ENCODE data around the gene CYP3A4. TPM values are rescaled to one million over a fixed set of nuclear protein-coding genes. Genes with fewer than 3 reads are reported as not detected.

The CYP3A4 gene
- total RNA-seq, 2 donors from 2014 or later: 0.99 to 267 TPM

GRCh38 chr7:99793443-99793842 lies 9.5 kb upstream of the CYP3A4 start:
- no peaks in the 10 kb centered on the region for H3K36me3 ChIP-seq (replicated peaks in 1 of 2; ENCODE audit: insufficient read depth in 1 of 2, low read depth in 2 of 2)
- no peak for DNase-seq
- no peak for TF ChIP-seq CTCF (IDR thresholded peaks at IDR 0.05)
- TF ChIP-seq POLR2A (IDR thresholded peaks at IDR 0.05): no peak
- H3K9me3 ChIP-seq: no peaks in the 10 kb centered on the region
- ATAC-seq: no peak
- 94 to 95% methylated on average over 5 of the region's 5 CpGs for WGBS, 2 donors
- H3K27me3 ChIP-seq: no peaks in the 10 kb centered on the region
- H3K4me3 ChIP-seq: no peak overlapping the region
- H3K27ac ChIP-seq: no peak overlapping the region
- peaks cover 64% of the 10 kb centered on the region for H3K4me1 ChIP-seq
- intact Hi-C loops (cut with DNase I): no loop called here

- Histone ChIP-seq H3K27ac (peak overlapping the region in 1 of 4 donors; percentile 44), H3K4me1 (peaks cover 69% of the 10 kb centered on the region), H3K9me3 (no peaks in the 10 kb centered on the region), H3K36me3 (replicated peaks in 1 of 2; ENCODE audit: insufficient read depth in 1 of 2, low read depth in 2 of 2) (no peaks in the 10 kb centered on the region), H3K4me3 (no peak overlapping the region), H3K27me3 (no peaks in the 10 kb centered on the region)
- DNase-seq (peak in 1 of 4 donors; percentile 30), ATAC-seq (no peak)
- TF ChIP-seq CTCF (IDR thresholded peaks at IDR 0.05) (no peak), POLR2A (IDR thresholded peaks at IDR 0.05) (no peak)
- intact Hi-C loops (cut with DNase I): no loop called here
- 21 to 23% methylated on average over 4 of the region's 4 CpGs for WGBS, 2 donors
Observed at GRCh38 chr7:99792967-99793366, 9.0 kb upstream of the CYP3A4 start.

GRCh38 chr7:99791667-99792369 lies 7.8 kb upstream of the CYP3A4 start:
- no peak overlapping the region for H3K4me3 ChIP-seq
- no peaks in the 10 kb centered on the region for H3K36me3 ChIP-seq (replicated peaks in 1 of 2; ENCODE audit: insufficient read depth in 1 of 2, low read depth in 2 of 2)
- TF ChIP-seq CTCF (IDR thresholded peaks at IDR 0.05) (no peak), POLR2A (IDR thresholded peaks at IDR 0.05) (no peak)
- ATAC-seq (no peak), DNase-seq (no peak)
- peaks cover 77% of the 10 kb centered on the region for H3K4me1 ChIP-seq
- no peak overlapping the region for H3K27ac ChIP-seq
- intact Hi-C loops (cut with DNase I): no loop called here
- WGBS, 2 donors: 51 to 58% methylated on average over 5 of the region's 5 CpGs
- no peaks in the 10 kb centered on the region for H3K27me3 ChIP-seq
- H3K9me3 ChIP-seq: no peaks in the 10 kb centered on the region

GRCh38 chr7:99791021-99791420 lies 7.0 kb upstream of the CYP3A4 start:
- ATAC-seq (no peak), DNase-seq (no peak)
- H3K4me3 ChIP-seq: no peak overlapping the region
- 80 to 85% methylated on average over 1 of the region's 1 CpG for WGBS, 2 donors
- peaks cover 77% of the 10 kb centered on the region for H3K4me1 ChIP-seq
- no peak overlapping the region for H3K27ac ChIP-seq
- no peak for TF ChIP-seq CTCF (IDR thresholded peaks at IDR 0.05)
- no peak for TF ChIP-seq POLR2A (IDR thresholded peaks at IDR 0.05)
- H3K36me3 ChIP-seq (replicated peaks in 1 of 2; ENCODE audit: insufficient read depth in 1 of 2, low read depth in 2 of 2): no peaks in the 10 kb centered on the region
- no peaks in the 10 kb centered on the region for H3K9me3 ChIP-seq
- no peaks in the 10 kb centered on the region for H3K27me3 ChIP-seq
- intact Hi-C loops (cut with DNase I): no loop called here

- TF ChIP-seq POLR2A (IDR thresholded peaks at IDR 0.05) (no peak), CTCF (IDR thresholded peaks at IDR 0.05) (no peak)
- no peak for DNase-seq
- peaks cover 77% of the 10 kb centered on the region for H3K4me1 ChIP-seq
- no peaks in the 10 kb centered on the region for H3K36me3 ChIP-seq (replicated peaks in 1 of 2; ENCODE audit: insufficient read depth in 1 of 2, low read depth in 2 of 2)
- intact Hi-C loops (cut with DNase I): no loop called here
- H3K27ac ChIP-seq: no peak overlapping the region
- no peaks in the 10 kb centered on the region for H3K9me3 ChIP-seq
- 85 to 93% methylated on average over 3 of the region's 3 CpGs for WGBS, 2 donors
- no peak overlapping the region for H3K4me3 ChIP-seq
- no peak for ATAC-seq
- H3K27me3 ChIP-seq: no peaks in the 10 kb centered on the region
Observed at GRCh38 chr7:99790407-99790806, 6.4 kb upstream of the CYP3A4 start.
